Sigmoid colon (tissue), 3 donors: ENCODE results near the gene OR10V1.

ENCODE experiments used
- CTCF ChIP-seq, 4 experiments: fragments of 450-650 bp in 3 of 4; fragments of 200-600 bp in 1 of 4; IDR thresholded peaks; one replicate each; pipeline ENCODE4 v1.5.1; 2016 to 2019; ENCODE audit warnings: antibody characterized with exemption in 4 of 4, mild to moderate bottlenecking in 3 of 4, moderate library complexity in 2 of 4
- POLR2A ChIP-seq, 2 donors: fragments of 450-650 bp; IDR thresholded peaks; one replicate each; pipeline ENCODE4 v1.6.1; 2016; ENCODE audit warnings: antibody characterized with exemption in 2 of 2, mild to moderate bottlenecking in 2 of 2, moderate library complexity in 2 of 2

- TF ChIP-seq CTCF (IDR thresholded peaks at IDR 0.05) (no peak), POLR2A (IDR thresholded peaks at IDR 0.05) (no peak)
These were observed 5.1 kb downstream of the OR10V1 start for GRCh38 chr11:59708537-59708936.
